HepG2 (cell line): ENCODE results near the gene TAS1R1. TPM values are rescaled to one million over a fixed set of nuclear protein-coding genes. Genes with fewer than 3 reads are reported as not detected.
A peak's percentile ranks its signal among the peaks of the same experiment; 100 is the strongest.

ENCODE experiments used
- CSRNP2 ChIP-seq: sonication (generic); formaldehyde crosslinking; conservative IDR thresholded peaks from 2 replicates; pipeline ENCODE4 v1.8.0; 2022; ENCODE audit warnings: low read depth, missing genetic modification reagents
- DPF2 ChIP-seq: sonication (generic); formaldehyde crosslinking; IDR thresholded peaks from 2 replicates; pipeline ENCODE4 v1.4.0; 2020; ENCODE audit warnings: mild to moderate bottlenecking, low read depth, missing genetic modification reagents, borderline replicate concordance
- FOXK1 ChIP-seq: sonication (generic); formaldehyde crosslinking; IDR thresholded peaks from 2 replicates; pipeline ENCODE4 v1.4.0; 2020; ENCODE audit warnings: low read depth, missing genetic modification reagents, borderline replicate concordance
- FOXM1 ChIP-seq: sonication (generic); formaldehyde crosslinking; IDR thresholded peaks from 2 replicates; pipeline ENCODE4 v1.5.0; 2020; ENCODE audit warnings: missing genetic modification reagents
- MAFG ChIP-seq: sonication (generic); formaldehyde crosslinking; IDR thresholded peaks from 2 replicates; pipeline ENCODE4 v1.5.1; 2020; ENCODE audit warnings: mild to moderate bottlenecking, missing genetic modification reagents
- RBM22 ChIP-seq: fragments of 200-400 bp; formaldehyde crosslinking; optimal IDR thresholded peaks from 2 replicates; pipeline ENCODE3; 2017; ENCODE audit warnings: mild to moderate bottlenecking, low read length, moderate library complexity
- TBX2 ChIP-seq: sonication (generic); formaldehyde crosslinking; IDR thresholded peaks from 2 replicates; pipeline ENCODE4 v1.5.0; 2020; ENCODE audit warnings: missing genetic modification reagents, mild to moderate bottlenecking, borderline replicate concordance
- TCF12 ChIP-seq, 2 experiments: fragments of 450-650 bp in 1 of 2; sonication (generic) in 1 of 2; formaldehyde crosslinking in 1 of 2; IDR thresholded peaks; 2 replicates each; pipeline versions ENCODE4 v1.6.1 to v1.8.0; 2017 to 2022; ENCODE audit warnings: antibody characterized with exemption in 1 of 2, mild to moderate bottlenecking in 1 of 2, missing genetic modification reagents in 1 of 2, moderate library complexity in 1 of 2
- UBTF ChIP-seq: sonication (generic); formaldehyde crosslinking; IDR thresholded peaks from 2 replicates; pipeline ENCODE4 v1.4.0; 2020; ENCODE audit warnings: mild to moderate bottlenecking, missing genetic modification reagents
- ZNF30 ChIP-seq: sonication (generic); formaldehyde crosslinking; IDR thresholded peaks from 2 replicates; pipeline ENCODE4 v1.5.0; 2020; ENCODE audit warnings: mild to moderate bottlenecking, missing genetic modification reagents
- ZNF432 ChIP-seq: sonication (generic); formaldehyde crosslinking; IDR thresholded peaks from 2 replicates; pipeline ENCODE4 v1.5.0; 2020; ENCODE audit warnings: missing genetic modification reagents, mild to moderate bottlenecking, borderline replicate concordance
- ZNF550 ChIP-seq: sonication (generic); formaldehyde crosslinking; IDR thresholded peaks from 2 replicates; pipeline ENCODE4 v1.4.0; 2020; ENCODE audit warnings: mild to moderate bottlenecking, missing genetic modification reagents, borderline replicate concordance
- ZNF576 ChIP-seq: sonication (generic); formaldehyde crosslinking; IDR thresholded peaks from 2 replicates; pipeline ENCODE4 v1.4.0; 2020; ENCODE audit warnings: mild to moderate bottlenecking, missing genetic modification reagents
- ZNF598 ChIP-seq: sonication (generic); formaldehyde crosslinking; IDR thresholded peaks from 2 replicates; pipeline ENCODE4 v1.5.1; 2020; ENCODE audit warnings: mild to moderate bottlenecking, missing genetic modification reagents, borderline replicate concordance
- ZNF652 ChIP-seq: IDR thresholded peaks from 2 replicates; pipeline ENCODE4 v1.6.1; 2016; ENCODE audit warnings: low read depth, borderline replicate concordance
- ZNF775 ChIP-seq: sonication (generic); formaldehyde crosslinking; IDR thresholded peaks from 2 replicates; pipeline ENCODE4 v1.4.0; 2020; ENCODE audit warnings: missing genetic modification reagents, mild to moderate bottlenecking, moderate library complexity, borderline replicate concordance
- ZNF776 ChIP-seq: sonication (generic); formaldehyde crosslinking; IDR thresholded peaks from 2 replicates; pipeline ENCODE4 v1.4.0; 2020; ENCODE audit warnings: mild to moderate bottlenecking, missing genetic modification reagents
- polyA plus RNA-seq, 8 experiments: library from polyadenylated mRNA; depleted of rRNA in 3 of 8; stranded (reverse) in 7 of 8; unstranded in 1 of 8; fragments of >200 nt; fragmentation: Illumina TruSeq in 4 of 8; extraction: Trizol in 4 of 8; gene quantifications; 2 replicates each; pipeline versions ENCODE4 v1.2.1 to v1.2.3, GENCODE V29; 2011 to 2016; ENCODE audit warnings: low read depth in 4 of 8, missing spikeins in 1 of 8, mixed read lengths in 1 of 8; ENCODE audit not compliant: insufficient read depth in 1 of 8
- total RNA-seq, 5 experiments: library from RNA; depleted of rRNA; stranded (reverse); fragments of >200 nt; fragmentation: Illumina TruSeq; extraction: Trizol; gene quantifications; 2 replicates each; pipeline ENCODE4 v1.2.3, GENCODE V29; 2016; ENCODE audit warnings: low read depth in 1 of 5
- TF ChIP-seq, protein P1 (sequence below): IDR thresholded peaks from 2 replicates; pipeline ENCODE4 v1.6.1; 2016
- TF ChIP-seq, protein P2 (sequence below): sonication (generic); formaldehyde crosslinking; IDR thresholded peaks from 2 replicates; pipeline ENCODE4 v1.4.0; 2020; ENCODE audit warnings: missing genetic modification reagents

The TAS1R1 gene
- total and polyA plus RNA-seq, 2 of the 13 experiments (the other 11 are each of a cell fraction or from before 2014, with no cell fraction given), result 1.4 to 1.6 TPM

GRCh38 chr1:6613361-6614018 lies 58.4 kb downstream of the TAS1R1 start, which contains the start of gene PHF13 (continued):
- TF ChIP-seq, protein P1, sequence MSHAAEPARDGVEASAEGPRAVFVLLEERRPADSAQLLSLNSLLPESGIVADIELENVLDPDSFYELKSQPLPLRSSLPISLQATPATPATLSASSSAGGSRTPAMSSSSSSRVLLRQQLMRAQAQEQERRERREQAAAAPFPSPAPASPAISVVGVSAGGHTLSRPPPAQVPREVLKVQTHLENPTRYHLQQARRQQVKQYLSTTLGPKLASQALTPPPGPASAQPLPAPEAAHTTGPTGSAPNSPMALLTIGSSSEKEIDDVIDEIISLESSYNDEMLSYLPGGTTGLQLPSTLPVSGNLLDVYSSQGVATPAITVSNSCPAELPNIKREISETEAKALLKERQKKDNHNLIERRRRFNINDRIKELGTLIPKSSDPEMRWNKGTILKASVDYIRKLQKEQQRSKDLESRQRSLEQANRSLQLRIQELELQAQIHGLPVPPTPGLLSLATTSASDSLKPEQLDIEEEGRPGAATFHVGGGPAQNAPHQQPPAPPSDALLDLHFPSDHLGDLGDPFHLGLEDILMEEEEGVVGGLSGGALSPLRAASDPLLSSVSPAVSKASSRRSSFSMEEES (CRISPR knock-in tag), result peak; percentile 52; the same call in 1 of the 2 replicates
- TF ChIP-seq, protein P2, sequence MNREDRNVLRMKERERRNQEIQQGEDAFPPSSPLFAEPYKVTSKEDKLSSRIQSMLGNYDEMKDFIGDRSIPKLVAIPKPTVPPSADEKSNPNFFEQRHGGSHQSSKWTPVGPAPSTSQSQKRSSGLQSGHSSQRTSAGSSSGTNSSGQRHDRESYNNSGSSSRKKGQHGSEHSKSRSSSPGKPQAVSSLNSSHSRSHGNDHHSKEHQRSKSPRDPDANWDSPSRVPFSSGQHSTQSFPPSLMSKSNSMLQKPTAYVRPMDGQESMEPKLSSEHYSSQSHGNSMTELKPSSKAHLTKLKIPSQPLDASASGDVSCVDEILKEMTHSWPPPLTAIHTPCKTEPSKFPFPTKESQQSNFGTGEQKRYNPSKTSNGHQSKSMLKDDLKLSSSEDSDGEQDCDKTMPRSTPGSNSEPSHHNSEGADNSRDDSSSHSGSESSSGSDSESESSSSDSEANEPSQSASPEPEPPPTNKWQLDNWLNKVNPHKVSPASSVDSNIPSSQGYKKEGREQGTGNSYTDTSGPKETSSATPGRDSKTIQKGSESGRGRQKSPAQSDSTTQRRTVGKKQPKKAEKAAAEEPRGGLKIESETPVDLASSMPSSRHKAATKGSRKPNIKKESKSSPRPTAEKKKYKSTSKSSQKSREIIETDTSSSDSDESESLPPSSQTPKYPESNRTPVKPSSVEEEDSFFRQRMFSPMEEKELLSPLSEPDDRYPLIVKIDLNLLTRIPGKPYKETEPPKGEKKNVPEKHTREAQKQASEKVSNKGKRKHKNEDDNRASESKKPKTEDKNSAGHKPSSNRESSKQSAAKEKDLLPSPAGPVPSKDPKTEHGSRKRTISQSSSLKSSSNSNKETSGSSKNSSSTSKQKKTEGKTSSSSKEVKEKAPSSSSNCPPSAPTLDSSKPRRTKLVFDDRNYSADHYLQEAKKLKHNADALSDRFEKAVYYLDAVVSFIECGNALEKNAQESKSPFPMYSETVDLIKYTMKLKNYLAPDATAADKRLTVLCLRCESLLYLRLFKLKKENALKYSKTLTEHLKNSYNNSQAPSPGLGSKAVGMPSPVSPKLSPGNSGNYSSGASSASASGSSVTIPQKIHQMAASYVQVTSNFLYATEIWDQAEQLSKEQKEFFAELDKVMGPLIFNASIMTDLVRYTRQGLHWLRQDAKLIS (CRISPR knock-in tag), result no peak
- TF ChIP-seq FOXM1 (CRISPR knock-in tag) (no peak), TBX2 (CRISPR knock-in tag) (peak; percentile 53; the same call in 1 of the 2 replicates), ZNF30 (no peak), ZNF652 (CRISPR knock-in tag) (no peak), TCF12 (IDR thresholded peaks at IDR 0.05) (no peak), TCF12 (CRISPR knock-in tag; IDR thresholded peaks at IDR 0.05) (no peak), MAFG (no peak), ZNF775 (CRISPR knock-in tag) (no peak), ZNF550 (no peak), UBTF (CRISPR knock-in tag) (peak; percentile 11; the same call in 1 of the 2 replicates), ZNF598 (CRISPR knock-in tag) (no peak), ZNF776 (no peak), ZNF432 (CRISPR knock-in tag) (no peak), RBM22 (no peak), FOXK1 (CRISPR knock-in tag) (peak; percentile 82; the same call in 1 of the 2 replicates), ZNF576 (CRISPR knock-in tag) (no peak), CSRNP2 (CRISPR knock-in tag) (no peak), DPF2 (CRISPR knock-in tag) (no peak)
